Coronary artery (tissue), 2 donors: ENCODE measurements around the gene AQP1.
A peak's percentile ranks its signal among the peaks of the same experiment; 100 is the strongest.

ENCODE experiments used
- DNase-seq: peaks from one replicate; pipeline ENCODE4 v3.0.0-alpha.2; 2017; ENCODE audit warnings: low spot score
- H3K27ac ChIP-seq, 2 donors: fragments of 200-600 bp; sonication (generic); one replicate each; pipeline ENCODE4 v1.5.1; 2016 to 2019
- H3K4me3 ChIP-seq: fragments of 200-600 bp; sonication (generic); 2 replicates; pipeline ENCODE4 v1.5.1; 2016; ENCODE audit warnings: mild to moderate bottlenecking, moderate library complexity
- TF ChIP-seq, protein P1 (sequence below): fragments of 200-600 bp; sonication (generic); IDR thresholded peaks from one replicate; pipeline ENCODE4 v1.5.1; 2019; ENCODE audit warnings: antibody characterized with exemption

The AQP1 gene

DNA sequence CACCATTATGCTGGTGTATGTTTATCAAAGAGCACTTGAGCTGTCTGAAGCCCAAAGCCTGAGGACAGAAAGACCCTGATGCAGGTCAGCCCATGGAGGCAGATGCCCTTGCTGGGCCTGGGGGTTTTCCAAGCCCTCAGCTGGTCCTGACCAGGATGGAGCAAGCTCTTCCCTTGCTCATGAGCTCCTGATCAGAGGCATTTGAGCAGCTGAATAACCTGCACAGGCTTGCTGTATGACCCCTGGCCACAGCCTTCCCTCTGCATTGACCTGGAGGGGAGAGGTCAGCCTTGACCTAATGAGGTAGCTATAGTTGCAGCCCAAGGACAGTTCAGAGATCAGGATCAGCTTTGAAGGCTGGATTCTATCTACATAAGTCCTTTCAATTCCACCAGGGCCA lies 13.0 kb downstream of the AQP1 start:
- no peak overlapping the region for H3K27ac ChIP-seq
- TF ChIP-seq, protein P1, sequence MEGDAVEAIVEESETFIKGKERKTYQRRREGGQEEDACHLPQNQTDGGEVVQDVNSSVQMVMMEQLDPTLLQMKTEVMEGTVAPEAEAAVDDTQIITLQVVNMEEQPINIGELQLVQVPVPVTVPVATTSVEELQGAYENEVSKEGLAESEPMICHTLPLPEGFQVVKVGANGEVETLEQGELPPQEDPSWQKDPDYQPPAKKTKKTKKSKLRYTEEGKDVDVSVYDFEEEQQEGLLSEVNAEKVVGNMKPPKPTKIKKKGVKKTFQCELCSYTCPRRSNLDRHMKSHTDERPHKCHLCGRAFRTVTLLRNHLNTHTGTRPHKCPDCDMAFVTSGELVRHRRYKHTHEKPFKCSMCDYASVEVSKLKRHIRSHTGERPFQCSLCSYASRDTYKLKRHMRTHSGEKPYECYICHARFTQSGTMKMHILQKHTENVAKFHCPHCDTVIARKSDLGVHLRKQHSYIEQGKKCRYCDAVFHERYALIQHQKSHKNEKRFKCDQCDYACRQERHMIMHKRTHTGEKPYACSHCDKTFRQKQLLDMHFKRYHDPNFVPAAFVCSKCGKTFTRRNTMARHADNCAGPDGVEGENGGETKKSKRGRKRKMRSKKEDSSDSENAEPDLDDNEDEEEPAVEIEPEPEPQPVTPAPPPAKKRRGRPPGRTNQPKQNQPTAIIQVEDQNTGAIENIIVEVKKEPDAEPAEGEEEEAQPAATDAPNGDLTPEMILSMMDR: no peak
- H3K4me3 ChIP-seq: no peak overlapping the region
- no peak for DNase-seq

- TF ChIP-seq, protein P1: no peak
- Histone ChIP-seq H3K4me3 (no peak overlapping the region), H3K27ac (no peak overlapping the region)
- DNase-seq: peak; percentile 53
These were observed 13.5 kb downstream of the AQP1 start for GRCh38 chr7:30925117-30925516.

GRCh38 chr7:30925913-30926312 lies 14.3 kb downstream of the AQP1 start:
- TF ChIP-seq, protein P1: no peak
- Histone ChIP-seq H3K27ac (no peak overlapping the region), H3K4me3 (no peak overlapping the region)
- no peak for DNase-seq

- DNase-seq: no peak
These were observed 14.7 kb downstream of the AQP1 start for GRCh38 chr7:30926313-30926712.

DNA sequence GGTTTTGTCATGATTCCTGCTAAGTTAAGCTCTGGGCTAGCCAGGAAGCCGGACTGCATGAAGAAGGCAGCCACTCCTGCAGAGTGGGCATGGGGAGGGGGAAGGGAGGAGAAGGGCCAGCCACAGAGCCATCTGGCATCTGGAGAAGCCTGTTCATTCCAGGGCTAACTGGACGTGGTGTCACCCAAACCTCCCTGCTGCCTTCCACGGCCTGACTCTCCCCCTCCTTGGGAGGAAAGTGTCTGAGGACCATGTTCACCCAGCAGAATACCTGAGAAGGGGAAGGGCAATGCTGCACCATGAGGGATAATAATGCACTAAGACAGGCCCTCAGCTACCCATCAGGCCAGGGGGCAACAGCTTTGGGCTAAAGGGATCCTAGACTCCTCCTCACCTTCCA lies 15.4 kb downstream of the AQP1 start:
- H3K27ac ChIP-seq: no peak overlapping the region
- TF ChIP-seq, protein P1: no peak
- no peak overlapping the region for H3K4me3 ChIP-seq
- no peak for DNase-seq

More at GRCh38 chr7:30926313-30926712, 14.7 kb downstream of the AQP1 start:
- Histone ChIP-seq H3K27ac (no peak overlapping the region), H3K4me3 (no peak overlapping the region)
- TF ChIP-seq, protein P1: no peak

DNA sequence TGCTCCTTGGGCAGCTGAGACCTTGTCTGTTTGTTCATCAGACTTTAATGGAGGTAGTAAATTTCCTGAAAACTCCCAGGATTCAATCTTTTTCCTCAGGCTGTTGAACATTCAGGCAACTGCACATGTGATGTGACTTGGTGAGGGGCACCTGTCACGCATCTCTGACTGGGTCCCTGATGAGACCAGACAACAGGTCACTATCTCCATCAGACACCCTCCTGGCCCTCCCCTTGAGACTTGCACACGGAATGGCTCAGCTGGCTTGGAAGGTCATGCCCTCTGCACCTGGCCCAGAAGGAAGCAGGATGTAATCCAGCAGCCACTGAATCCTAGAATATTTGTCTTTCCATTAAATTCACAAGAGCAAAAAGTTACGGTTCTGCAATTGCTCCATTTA lies 15.9 kb downstream of the AQP1 start:
- H3K4me3 ChIP-seq: no peak overlapping the region
- DNase-seq: no peak

GRCh38 chr7:30928254-30928872 lies 16.7 kb downstream of the AQP1 start:
- no peak overlapping the region for H3K4me3 ChIP-seq
- H3K27ac ChIP-seq: no peak overlapping the region
- no peak for DNase-seq
- TF ChIP-seq, protein P1: no peak

More for the DNA sequence above, 15.9 kb downstream of the AQP1 start:
- TF ChIP-seq, protein P1: no peak
- H3K27ac ChIP-seq: no peak overlapping the region
